ELF-1 (cell line): ENCODE measurements around the gene KRTAP2-4.
"Not testable (repeated sequence)": the region's sequence is repeated elsewhere in the genome, so short reads cannot be mapped to it uniquely, and the experiment has no call there.

Experiments used
- DNase-seq: peaks from one replicate; pipeline ENCODE4 v3.0.0-alpha.2; 2016; ENCODE audit warnings: low read depth, low spot score

KRTAP2-4 gene

GRCh38 chr17:41065829-41066624 lies at the start of gene KRTAP2-4:
Gene KRTAP2-4 (minus strand): TSS chr17:41065879. CDS start chr17:41065845, 34 bp downstream.
- no peak for DNase-seq

GRCh38 chr17:41111151-41111885 lies 45.6 kb upstream of the KRTAP2-4 start:
- DNase-seq: no peak

- DNase-seq: not testable (repeated sequence)
These were observed 43.2 kb upstream of the KRTAP2-4 start for GRCh38 chr17:41108728-41109386.

GRCh38 chr17:41107941-41108450 lies 42.3 kb upstream of the KRTAP2-4 start:
- DNase-seq: no peak

GRCh38 chr17:41105347-41105746 lies 39.7 kb upstream of the KRTAP2-4 start, which contains the start of gene KRTAP4-9:
Gene KRTAP4-9 (plus strand): TSS chr17:41105389. CDS start chr17:41105389, 0 bp downstream.
- DNase-seq: not testable (repeated sequence)

- not testable (repeated sequence) for DNase-seq
These were observed 38.8 kb upstream of the KRTAP2-4 start for GRCh38 chr17:41104386-41105038.

- no peak for DNase-seq
These were observed 38.2 kb upstream of the KRTAP2-4 start for GRCh38 chr17:41103896-41104295.

GRCh38 chr17:41101586-41102259 lies 36.0 kb upstream of the KRTAP2-4 start, which contains the start of gene KRTAP4-16:
Gene KRTAP4-16 (minus strand): TSS chr17:41102209. CDS start chr17:41102209, 0 bp downstream.
- no peak for DNase-seq

- not testable (repeated sequence) for DNase-seq
These were observed 34.2 kb upstream of the KRTAP2-4 start for GRCh38 chr17:41099682-41100480.

- no peak for DNase-seq
These were observed 32.8 kb upstream of the KRTAP2-4 start for GRCh38 chr17:41098481-41098880.

- DNase-seq: no peak
These were observed 32.4 kb upstream of the KRTAP2-4 start, which contains the start of gene KRTAP4-8 for GRCh38 chr17:41098042-41098441. Gene KRTAP4-8 (minus strand): TSS chr17:41098142. CDS start chr17:41098084, 58 bp downstream.

GRCh38 chr17:41096055-41096454 lies 30.4 kb upstream of the KRTAP2-4 start:
- DNase-seq: no peak

GRCh38 chr17:41088760-41089352 lies 23.2 kb upstream of the KRTAP2-4 start:
- not testable (repeated sequence) for DNase-seq

- DNase-seq: not testable (repeated sequence)
These were observed 18.6 kb upstream of the KRTAP2-4 start, which contains the start of gene KRTAP4-7 for GRCh38 chr17:41084100-41084856. Gene KRTAP4-7 (plus strand): TSS chr17:41084150. CDS start chr17:41084207, 57 bp downstream.

GRCh38 chr17:41083427-41083826 lies 17.7 kb upstream of the KRTAP2-4 start:
- not testable (repeated sequence) for DNase-seq

- DNase-seq: no peak
These were observed 16.9 kb upstream of the KRTAP2-4 start for GRCh38 chr17:41082626-41083025.

GRCh38 chr17:41076788-41077187 lies 11.1 kb upstream of the KRTAP2-4 start:
- DNase-seq: no peak

- DNase-seq: no peak
These were observed 8.0 kb upstream of the KRTAP2-4 start for GRCh38 chr17:41073676-41074075.
